ENCODE measurements around the gene SLC6A4. TPM values are rescaled to one million over a fixed set of nuclear protein-coding genes. Genes with fewer than 3 reads are reported as not detected.

The SLC6A4 gene
- total RNA-seq (2022) (15.0 and 20.6 TPM in 2 replicates), Bru-seq, nascent RNA (percentile 56 among the genes with signal in this experiment), BruChase-seq, experiment 1, labeled RNA remaining after a 2-hour chase (percentile 58 among the genes with signal in this experiment), BruChase-seq, experiment 2, labeled RNA remaining after a 6-hour chase (percentile 63 among the genes with signal in this experiment)
- long read RNA-seq, full-length matches to known transcripts = 6 of 16 reads
- long read RNA-seq, partial matches to known transcripts = 5 of 16 reads
- long read RNA-seq, other reads (novel, unspliced or antisense) = 5 of 16 reads

DNA sequence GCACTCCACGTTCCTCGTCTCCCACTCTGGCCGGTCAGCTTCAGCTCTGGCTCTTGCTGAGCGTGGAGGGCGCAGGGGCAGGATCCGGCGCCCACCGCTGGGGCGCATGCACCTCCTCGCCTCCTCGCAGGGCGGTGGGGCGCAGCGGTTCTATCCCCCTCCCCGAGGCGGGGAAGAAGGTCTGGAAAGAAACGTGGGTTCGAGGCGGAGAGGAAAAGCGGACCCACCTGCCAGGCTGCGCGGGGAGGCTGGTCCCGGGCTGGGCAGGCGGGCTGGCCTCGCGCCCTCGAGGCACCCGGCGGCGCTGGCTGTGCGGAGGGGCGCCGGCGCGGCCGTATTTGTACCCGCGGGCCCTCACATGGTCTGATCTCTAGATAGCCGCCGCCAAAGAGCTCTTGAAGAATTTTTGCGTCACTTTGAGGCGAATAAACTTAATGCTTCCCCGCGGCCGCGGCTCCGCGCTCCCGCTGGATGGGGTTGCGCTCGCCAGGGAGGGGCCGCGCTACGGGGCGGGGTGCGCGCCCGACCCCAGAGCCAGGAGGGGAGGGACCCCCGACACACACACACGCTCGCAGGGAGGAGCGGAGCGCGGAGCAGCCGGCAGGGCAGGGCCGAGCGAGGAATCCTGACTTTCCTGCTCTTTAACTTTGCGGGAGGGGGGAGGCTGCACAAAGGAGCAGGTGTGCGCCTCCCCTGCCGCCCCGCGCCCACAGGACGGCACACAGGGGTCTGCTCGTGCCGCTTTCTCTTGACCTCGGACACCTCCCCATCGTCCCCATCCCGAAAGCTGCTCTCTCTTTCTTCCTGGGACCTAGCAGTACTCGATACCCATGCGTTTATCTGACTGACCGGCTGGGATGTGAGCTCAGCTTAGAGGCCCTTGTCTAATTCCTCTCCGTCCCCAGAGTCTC is at the start of gene SLC6A4:
Gene SLC6A4 (minus strand): TSS at position 312 of the 911 bp plus-strand sequence. CDS start 13,739 bp downstream, outside the sequence.
- H3K27me3 Mint-ChIP-seq (ENCODE audit: insufficient read depth, unreplicated experiment) = no peaks in the 10 kb centered on the region
- H3K27me3 ChIP-seq (replicated peaks; ENCODE audit: control insufficient read depth, insufficient read depth, low read length) = no peaks in the 10 kb centered on the region
- TF ChIP-seq, protein P1, sequence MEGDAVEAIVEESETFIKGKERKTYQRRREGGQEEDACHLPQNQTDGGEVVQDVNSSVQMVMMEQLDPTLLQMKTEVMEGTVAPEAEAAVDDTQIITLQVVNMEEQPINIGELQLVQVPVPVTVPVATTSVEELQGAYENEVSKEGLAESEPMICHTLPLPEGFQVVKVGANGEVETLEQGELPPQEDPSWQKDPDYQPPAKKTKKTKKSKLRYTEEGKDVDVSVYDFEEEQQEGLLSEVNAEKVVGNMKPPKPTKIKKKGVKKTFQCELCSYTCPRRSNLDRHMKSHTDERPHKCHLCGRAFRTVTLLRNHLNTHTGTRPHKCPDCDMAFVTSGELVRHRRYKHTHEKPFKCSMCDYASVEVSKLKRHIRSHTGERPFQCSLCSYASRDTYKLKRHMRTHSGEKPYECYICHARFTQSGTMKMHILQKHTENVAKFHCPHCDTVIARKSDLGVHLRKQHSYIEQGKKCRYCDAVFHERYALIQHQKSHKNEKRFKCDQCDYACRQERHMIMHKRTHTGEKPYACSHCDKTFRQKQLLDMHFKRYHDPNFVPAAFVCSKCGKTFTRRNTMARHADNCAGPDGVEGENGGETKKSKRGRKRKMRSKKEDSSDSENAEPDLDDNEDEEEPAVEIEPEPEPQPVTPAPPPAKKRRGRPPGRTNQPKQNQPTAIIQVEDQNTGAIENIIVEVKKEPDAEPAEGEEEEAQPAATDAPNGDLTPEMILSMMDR (IDR thresholded peaks at IDR 0.05; ENCODE audit: insufficient read depth in 1 of 2, low read depth in 1 of 2, low read length in 1 of 2, severe bottlenecking in 1 of 2, unreplicated experiment in 1 of 2) = no peak
- peak within 1 kb of the TSS; percentile 98 for H3K4me3 Mint-ChIP-seq (ENCODE audit: unreplicated experiment)
- no peaks in the 10 kb centered on the region for H3K9me3 Mint-ChIP-seq (ENCODE audit: unreplicated experiment)
- H3K9me3 ChIP-seq = no peaks in the 10 kb centered on the region
- intact Hi-C loops (cut with micrococcal nuclease; ENCODE audit: unreplicated experiment) = loop anchor here (1.0 to 5.0 kb wide), 4 partner anchors 9 to 131 kb away; no protein-coding TSS in a partner anchor
- BruUV-seq (replicated peaks) = no TSS peak
- POLR2A ChIA-PET = interaction anchor here (0.6 to 1.3 kb wide), 5 partner anchors 10 to 131 kb away, joined by 3 to 6 read pairs (median 3); no protein-coding TSS in a partner anchor
- H3K4me3 ChIP-seq (ENCODE audit: low read depth, low read length) = peak within 1 kb of the TSS; percentile 57
- H3K4me1 ChIP-seq = peaks cover 31% of the 10 kb centered on the region
- H3K4me1 Mint-ChIP-seq (ENCODE audit: low read depth, unreplicated experiment) = peaks cover 38% of the 10 kb centered on the region
- peaks cover 13% of the 10 kb centered on the region for H3K36me3 Mint-ChIP-seq (ENCODE audit: insufficient read depth, unreplicated experiment)
- no peaks in the 10 kb centered on the region for H3K36me3 ChIP-seq (ENCODE audit: control insufficient read depth, insufficient read depth, low read length)
- CTCF ChIA-PET = interaction anchor here (1.2 to 2.7 kb wide), 7 partner anchors 10 to 131 kb away, joined by 3 to 17 read pairs (median 10); no protein-coding TSS in a partner anchor
- peak within 1 kb of the TSS; percentile 91 for H3K27ac Mint-ChIP-seq (ENCODE audit: unreplicated experiment)
- peak; percentile 67 to 77 for DNase-seq

DNA sequence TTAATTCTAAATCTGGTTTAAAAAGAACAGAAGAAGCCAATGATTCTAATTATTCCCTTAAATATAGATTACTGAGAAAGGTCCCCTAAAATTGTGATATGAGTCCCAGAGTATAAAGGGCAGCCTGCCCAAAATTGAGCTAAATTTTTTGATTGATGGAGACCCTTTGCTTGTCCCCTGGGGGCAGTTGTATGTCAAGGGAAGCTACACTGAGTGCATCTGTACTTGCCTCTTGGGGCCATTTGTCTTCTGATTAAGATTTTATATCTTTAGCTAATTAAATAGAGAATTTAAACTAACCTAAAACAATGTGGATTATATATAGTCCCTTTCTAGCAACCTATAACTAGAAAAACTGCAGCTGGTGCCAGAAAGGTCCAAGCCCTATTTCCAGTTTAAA is 43.7 kb upstream of the SLC6A4 start:
- H3K36me3 Mint-ChIP-seq (ENCODE audit: insufficient read depth, unreplicated experiment) = peaks cover 31% of the 10 kb centered on the region
- Histone ChIP-seq H3K4me3 (ENCODE audit: low read depth, low read length) (no peak overlapping the region), H3K36me3 (ENCODE audit: control insufficient read depth, insufficient read depth, low read length) (no peaks in the 10 kb centered on the region; the same call in 1 of the 2 replicates), H3K4me1 (no peaks in the 10 kb centered on the region), H3K27me3 (replicated peaks; ENCODE audit: control insufficient read depth, insufficient read depth, low read length) (no peaks in the 10 kb centered on the region), H3K9me3 (no peaks in the 10 kb centered on the region)
- no peaks in the 10 kb centered on the region for H3K4me1 Mint-ChIP-seq (ENCODE audit: low read depth, unreplicated experiment)
- ChIA-PET POLR2A (interaction anchor here (0.6 kb wide), 1 partner anchor 175 kb away, joined by 3 read pairs; no protein-coding TSS in a partner anchor), CTCF (interaction anchor here (0.6 to 1.6 kb wide), 4 partner anchors 57 to 1099 kb away, joined by 3 to 22 read pairs (median 3); partner anchors contain the start of gene MYO18A)
- no peak for DNase-seq
- H3K27ac Mint-ChIP-seq (ENCODE audit: unreplicated experiment) = no peak overlapping the region
- H3K9me3 Mint-ChIP-seq (ENCODE audit: unreplicated experiment) = no peaks in the 10 kb centered on the region
- TF ChIP-seq, protein P1 (IDR thresholded peaks at IDR 0.05; ENCODE audit: insufficient read depth in 1 of 2, low read depth in 1 of 2, low read length in 1 of 2, severe bottlenecking in 1 of 2, unreplicated experiment in 1 of 2) = no peak
- no peak overlapping the region for H3K4me3 Mint-ChIP-seq (ENCODE audit: unreplicated experiment)
- no peaks in the 10 kb centered on the region for H3K27me3 Mint-ChIP-seq (ENCODE audit: insufficient read depth, unreplicated experiment)
- intact Hi-C loops (cut with micrococcal nuclease; ENCODE audit: unreplicated experiment) = loop anchor here (10.0 kb wide), 1 partner anchor 84 kb away; no protein-coding TSS in a partner anchor
- BruUV-seq (replicated peaks) = no TSS peak

DNA sequence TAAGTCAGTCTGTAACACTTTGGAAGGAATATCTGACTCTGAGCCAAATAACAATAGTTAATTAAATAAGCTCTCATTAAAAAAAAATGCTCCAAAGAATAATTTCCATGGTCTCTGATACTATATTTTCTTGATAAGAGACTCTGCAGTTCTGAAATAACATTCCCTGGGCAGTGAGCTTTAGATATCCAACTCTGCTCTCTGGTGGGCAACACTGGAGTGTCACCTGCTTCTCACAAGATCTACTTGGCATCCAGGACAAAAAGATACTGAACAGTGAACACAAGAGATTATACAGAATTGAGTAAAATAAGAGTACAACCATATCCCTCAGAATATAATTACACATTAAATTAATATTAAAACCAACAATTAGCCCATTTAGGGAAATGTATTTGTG is 42.5 kb upstream of the SLC6A4 start:
- H3K9me3 Mint-ChIP-seq (ENCODE audit: unreplicated experiment) = no peaks in the 10 kb centered on the region
- no peaks in the 10 kb centered on the region for H3K27me3 Mint-ChIP-seq (ENCODE audit: insufficient read depth, unreplicated experiment)
- no peaks in the 10 kb centered on the region for H3K9me3 ChIP-seq
- BruUV-seq (replicated peaks) = no TSS peak
- no peak overlapping the region for H3K4me3 Mint-ChIP-seq (ENCODE audit: unreplicated experiment)
- ChIA-PET POLR2A (interaction anchor here (1.2 kb wide), 1 partner anchor 161 kb away, joined by 3 read pairs; no protein-coding TSS in a partner anchor), CTCF (interaction anchor here (0.5 to 1.6 kb wide), 6 partner anchors 32 to 173 kb away, joined by 3 to 22 read pairs (median 3); no protein-coding TSS in a partner anchor)
- no peak overlapping the region for H3K4me3 ChIP-seq (ENCODE audit: low read depth, low read length)
- H3K4me1 ChIP-seq = no peaks in the 10 kb centered on the region
- H3K36me3 ChIP-seq (ENCODE audit: control insufficient read depth, insufficient read depth, low read length) = no peaks in the 10 kb centered on the region; the same call in 1 of the 2 replicates
- intact Hi-C loops (cut with micrococcal nuclease; ENCODE audit: unreplicated experiment) = loop anchor here (1.0 to 10.0 kb wide), 4 partner anchors 58 to 174 kb away; no protein-coding TSS in a partner anchor
- peak; percentile 46 to 58 for DNase-seq
- H3K4me1 Mint-ChIP-seq (ENCODE audit: low read depth, unreplicated experiment) = no peaks in the 10 kb centered on the region
- H3K27ac Mint-ChIP-seq (ENCODE audit: unreplicated experiment) = no peak overlapping the region
- no peaks in the 10 kb centered on the region for H3K27me3 ChIP-seq (replicated peaks; ENCODE audit: control insufficient read depth, insufficient read depth, low read length)
- TF ChIP-seq, protein P1 (IDR thresholded peaks at IDR 0.05; ENCODE audit: insufficient read depth in 1 of 2, low read depth in 1 of 2, low read length in 1 of 2, severe bottlenecking in 1 of 2, unreplicated experiment in 1 of 2) = peak; percentile 62 to 72
- peaks cover 35% of the 10 kb centered on the region for H3K36me3 Mint-ChIP-seq (ENCODE audit: insufficient read depth, unreplicated experiment)
